Smooth muscle cell (in vitro differentiated cells): ENCODE data around the gene SNX1. TPM values are rescaled to one million over a fixed set of nuclear protein-coding genes. Genes with fewer than 3 reads are reported as not detected.

Experiments
- DNase-seq: peaks from one replicate; lab custom pipeline; 2025; ENCODE audit not compliant: unreplicated experiment; lab: John Stamatoyannopoulos, UW
- H2AFZ ChIP-seq: fragments of 200-600 bp; sonication (generic); 2 replicates; pipeline ENCODE4 v1.6.0; 2016; ENCODE audit warnings: antibody characterized with exemption, low read depth, mild to moderate bottlenecking
- H3F3A ChIP-seq: fragments of 200-600 bp; sonication (generic); 2 replicates; pipeline ENCODE4 v1.6.0; 2017; ENCODE audit warnings: antibody characterized with exemption, low read depth
- H3K27ac ChIP-seq: fragments of 200-600 bp; sonication (generic); 2 replicates; pipeline ENCODE4 v1.5.1; 2016; ENCODE audit warnings: low read depth, mild to moderate bottlenecking
- H3K27me3 ChIP-seq: fragments of 200-600 bp; sonication (generic); 2 replicates; pipeline ENCODE4 v1.6.1; 2016; ENCODE audit warnings: low read depth, mild to moderate bottlenecking
- H3K36me3 ChIP-seq: fragments of 200-600 bp; sonication (generic); 2 replicates; pipeline ENCODE4 v1.5.1; 2016; ENCODE audit warnings: low read depth
- H3K4me1 ChIP-seq: fragments of 200-600 bp; sonication (generic); 2 replicates; pipeline ENCODE4 v1.5.1; 2016; ENCODE audit warnings: low read depth
- H3K4me2 ChIP-seq: fragments of 200-600 bp; sonication (generic); 2 replicates; pipeline ENCODE4 v1.6.0; 2016; ENCODE audit warnings: mild to moderate bottlenecking
- H3K4me3 ChIP-seq: fragments of 200-600 bp; sonication (generic); 2 replicates; pipeline ENCODE4 v1.5.1; 2016; ENCODE audit warnings: mild to moderate bottlenecking
- H3K79me2 ChIP-seq: fragments of 200-600 bp; sonication (generic); 2 replicates; pipeline ENCODE4 v1.6.0; 2016; ENCODE audit warnings: low read depth, mild to moderate bottlenecking
- H3K9ac ChIP-seq: fragments of 200-600 bp; sonication (generic); 2 replicates; pipeline ENCODE4 v1.6.0; 2016; ENCODE audit warnings: low read depth
- H3K9me3 ChIP-seq: fragments of 200-600 bp; sonication (generic); replicated peaks from 2 replicates; pipeline ENCODE4 v1.5.1; 2016; ENCODE audit warnings: low read depth
- H4K20me1 ChIP-seq: fragments of 200-600 bp; sonication (generic); 2 replicates; pipeline ENCODE4 v1.6.0; 2016; ENCODE audit warnings: low read depth
- WGBS: methylation state at CpG from one replicate; pipeline ENCODE4 v1.1.7; 2016; ENCODE audit warnings: low lambda C conversion rate; 5-methylcytosine and 5-hydroxymethylcytosine counted together
- polyA plus RNA-seq: library from polyadenylated mRNA; unstranded; fragments of >200 nt; fragmentation: Nextera tagmentation; extraction: Ambion mirVana; gene quantifications from 2 replicates; pipeline ENCODE4 v1.2.1, GENCODE V29; 2016
- total RNA-seq: library from RNA; depleted of rRNA; stranded (reverse); fragments of >200 nt; gene quantifications from 2 replicates; pipeline ENCODE4 v1.2.3, GENCODE V29; 2014
- TF ChIP-seq, protein P1 (sequence below): fragments of 200-600 bp; sonication (generic); IDR thresholded peaks from 2 replicates; pipeline ENCODE4 v1.5.1; 2017; ENCODE audit warnings: borderline replicate concordance, mild to moderate bottlenecking, antibody characterized with exemption; ENCODE audit not compliant: insufficient read depth, poor library complexity, severe bottlenecking

Gene SNX1, protein sequence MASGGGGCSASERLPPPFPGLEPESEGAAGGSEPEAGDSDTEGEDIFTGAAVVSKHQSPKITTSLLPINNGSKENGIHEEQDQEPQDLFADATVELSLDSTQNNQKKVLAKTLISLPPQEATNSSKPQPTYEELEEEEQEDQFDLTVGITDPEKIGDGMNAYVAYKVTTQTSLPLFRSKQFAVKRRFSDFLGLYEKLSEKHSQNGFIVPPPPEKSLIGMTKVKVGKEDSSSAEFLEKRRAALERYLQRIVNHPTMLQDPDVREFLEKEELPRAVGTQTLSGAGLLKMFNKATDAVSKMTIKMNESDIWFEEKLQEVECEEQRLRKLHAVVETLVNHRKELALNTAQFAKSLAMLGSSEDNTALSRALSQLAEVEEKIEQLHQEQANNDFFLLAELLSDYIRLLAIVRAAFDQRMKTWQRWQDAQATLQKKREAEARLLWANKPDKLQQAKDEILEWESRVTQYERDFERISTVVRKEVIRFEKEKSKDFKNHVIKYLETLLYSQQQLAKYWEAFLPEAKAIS
- 33.8 and 36.0 TPM in 2 replicates for total RNA-seq
- polyA plus RNA-seq: 41.2 and 47.8 TPM in 2 replicates

DNA sequence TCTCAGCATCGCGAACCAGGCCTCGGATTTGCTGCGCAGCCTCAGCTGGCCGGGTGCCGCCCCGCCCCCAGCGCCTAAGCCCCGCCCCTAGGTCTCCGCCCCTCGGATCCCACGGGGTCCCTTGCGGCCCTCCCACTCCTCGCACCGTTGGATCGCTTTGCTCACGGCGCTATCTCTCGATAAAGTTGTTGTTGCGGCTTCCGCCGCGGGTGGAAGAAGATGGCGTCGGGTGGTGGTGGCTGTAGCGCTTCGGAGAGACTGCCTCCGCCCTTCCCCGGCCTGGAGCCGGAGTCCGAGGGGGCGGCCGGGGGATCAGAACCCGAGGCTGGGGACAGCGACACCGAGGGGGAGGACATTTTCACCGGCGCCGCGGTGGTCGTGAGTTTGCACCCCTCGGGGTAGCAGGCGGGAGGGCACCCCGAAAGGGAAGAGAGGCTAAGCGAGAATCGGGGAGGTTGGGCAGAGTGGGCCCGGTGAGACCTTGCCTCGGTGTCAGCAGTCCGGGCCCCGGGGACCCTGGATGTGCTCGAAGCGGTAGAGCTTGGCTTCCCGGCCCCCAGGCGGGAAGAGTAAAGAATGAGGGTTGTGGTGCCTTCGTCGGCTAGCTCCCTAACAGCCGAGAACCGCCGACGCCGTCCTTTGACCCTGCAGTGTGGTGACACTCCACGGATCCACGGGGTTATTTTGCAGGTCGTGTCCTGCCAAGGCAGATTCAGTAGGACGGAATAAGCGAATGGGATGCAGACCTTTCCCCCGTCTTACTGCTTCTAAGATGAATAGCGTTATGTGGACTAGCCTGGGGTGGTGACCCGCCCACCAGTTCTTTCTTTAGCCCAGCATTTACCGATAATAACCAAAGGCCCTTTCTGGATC, at the start of gene SNX1:
Gene SNX1 (plus strand): TSS at position 188 of the 873 bp plus-strand sequence. CDS start 32 bp downstream, at position 220.
- Histone ChIP-seq H3K27me3 (no peaks in the 10 kb centered on the region), H3K4me3 (peak within 1 kb of the TSS; percentile 87), H3K9me3 (no peaks in the 10 kb centered on the region), H3K27ac (peak within 1 kb of the TSS; percentile 43), H4K20me1 (peaks cover 48% of the 10 kb centered on the region), H3K4me2 (peak within 1 kb of the TSS; percentile 98), H3K36me3 (no peaks in the 10 kb centered on the region), H3F3A (peaks cover 12% of the 10 kb centered on the region), H2AFZ (peak within 1 kb of the TSS; percentile 73), H3K4me1 (peaks cover 22% of the 10 kb centered on the region), H3K79me2 (peaks cover 73% of the 10 kb centered on the region), H3K9ac (peak within 1 kb of the TSS; percentile 88)
- TF ChIP-seq, protein P1, sequence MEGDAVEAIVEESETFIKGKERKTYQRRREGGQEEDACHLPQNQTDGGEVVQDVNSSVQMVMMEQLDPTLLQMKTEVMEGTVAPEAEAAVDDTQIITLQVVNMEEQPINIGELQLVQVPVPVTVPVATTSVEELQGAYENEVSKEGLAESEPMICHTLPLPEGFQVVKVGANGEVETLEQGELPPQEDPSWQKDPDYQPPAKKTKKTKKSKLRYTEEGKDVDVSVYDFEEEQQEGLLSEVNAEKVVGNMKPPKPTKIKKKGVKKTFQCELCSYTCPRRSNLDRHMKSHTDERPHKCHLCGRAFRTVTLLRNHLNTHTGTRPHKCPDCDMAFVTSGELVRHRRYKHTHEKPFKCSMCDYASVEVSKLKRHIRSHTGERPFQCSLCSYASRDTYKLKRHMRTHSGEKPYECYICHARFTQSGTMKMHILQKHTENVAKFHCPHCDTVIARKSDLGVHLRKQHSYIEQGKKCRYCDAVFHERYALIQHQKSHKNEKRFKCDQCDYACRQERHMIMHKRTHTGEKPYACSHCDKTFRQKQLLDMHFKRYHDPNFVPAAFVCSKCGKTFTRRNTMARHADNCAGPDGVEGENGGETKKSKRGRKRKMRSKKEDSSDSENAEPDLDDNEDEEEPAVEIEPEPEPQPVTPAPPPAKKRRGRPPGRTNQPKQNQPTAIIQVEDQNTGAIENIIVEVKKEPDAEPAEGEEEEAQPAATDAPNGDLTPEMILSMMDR: no peak
- DNase-seq: peak; percentile 81
- WGBS: 1% methylated on average over 67 of the region's 70 CpGs

DNA sequence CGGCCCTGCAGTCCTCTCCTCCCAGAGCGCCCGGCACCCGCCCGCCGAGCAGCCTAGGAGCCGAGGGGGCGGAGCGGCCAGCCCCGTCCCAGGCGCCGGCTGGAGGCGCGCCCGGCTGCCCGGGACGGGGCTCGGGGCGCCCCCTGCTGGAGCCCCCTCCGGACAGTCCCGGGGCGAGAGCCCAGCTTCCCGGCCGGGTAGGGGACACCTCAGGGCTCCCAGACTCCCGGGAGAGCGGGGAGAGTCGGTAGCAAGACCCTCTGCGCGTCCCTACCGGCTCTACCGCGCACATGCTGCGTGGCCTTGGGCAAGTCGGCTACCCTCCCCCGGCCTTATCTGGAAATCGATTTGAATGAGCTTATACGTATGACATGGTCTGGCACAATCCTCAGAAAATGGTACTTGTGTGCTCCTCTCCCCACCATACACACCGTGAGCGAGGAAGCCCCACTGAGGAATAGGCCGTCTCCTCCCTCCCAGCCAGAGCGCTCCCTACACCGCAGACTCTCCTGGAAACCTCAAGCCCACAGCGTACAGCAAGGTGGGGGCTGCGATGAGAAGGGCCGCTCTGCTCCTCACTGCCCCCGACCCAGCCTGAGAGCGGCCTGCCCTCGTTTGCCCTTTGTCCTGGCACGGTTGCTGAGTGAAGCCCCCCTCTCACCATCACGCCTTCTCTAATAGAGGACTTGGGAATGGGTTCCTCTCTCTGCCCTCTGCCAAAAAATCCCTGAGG, 49.2 kb upstream of the SNX1 start, which contains the start of gene DAPK2:
Gene DAPK2 (minus strand): TSS at position 65 of the 733 bp plus-strand sequence. CDS start 6,224 bp downstream, outside the sequence.
- H3K27ac ChIP-seq: no peak within 1 kb of the TSS

DNA sequence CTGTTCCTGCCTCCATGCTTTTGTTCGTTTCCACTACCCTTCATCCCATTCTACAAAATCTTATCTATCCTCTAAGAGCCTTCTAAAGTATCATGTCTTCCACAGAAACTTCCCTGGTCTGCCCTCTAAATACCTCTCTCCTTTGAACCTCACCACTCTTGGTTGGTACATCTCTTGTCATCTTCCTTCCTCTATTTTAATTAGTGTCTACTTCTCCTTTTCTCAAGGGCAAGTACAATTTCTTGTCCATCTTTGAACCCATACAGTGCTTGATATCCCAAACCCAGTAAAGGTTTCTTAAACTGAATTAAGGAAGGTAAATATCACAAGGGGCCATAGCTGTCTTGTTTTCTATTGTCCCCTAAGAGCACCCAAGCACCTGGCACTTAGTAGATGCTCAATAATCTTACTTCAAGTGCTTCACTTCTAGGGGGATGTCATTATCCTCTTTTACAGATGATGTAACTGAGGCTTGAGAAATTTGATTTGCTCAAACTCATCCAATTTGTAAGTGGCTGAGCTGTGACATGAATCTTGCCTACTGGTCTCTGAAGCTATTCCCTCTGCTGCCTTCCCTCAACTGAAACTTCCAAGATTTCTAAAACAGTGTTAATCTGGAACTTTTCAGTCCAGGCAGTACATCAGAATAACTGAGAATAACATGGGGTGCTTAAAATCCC, 46.9 kb upstream of the SNX1 start:
- H4K20me1 ChIP-seq: no peaks in the 10 kb centered on the region
- H3K9me3 ChIP-seq: no peaks in the 10 kb centered on the region
- no peak overlapping the region for H2AFZ ChIP-seq
- H3K27ac ChIP-seq: no peak overlapping the region
- H3K4me1 ChIP-seq: peaks cover 6% of the 10 kb centered on the region
- H3K79me2 ChIP-seq: no peaks in the 10 kb centered on the region
- peaks cover 54% of the 10 kb centered on the region for H3K27me3 ChIP-seq
- TF ChIP-seq, protein P1: no peak
- 85% methylated on average over 1 of the region's 1 CpG for WGBS
- DNase-seq: no peak
- no peak overlapping the region for H3K9ac ChIP-seq
- no peaks in the 10 kb centered on the region for H3F3A ChIP-seq
- no peaks in the 10 kb centered on the region for H3K36me3 ChIP-seq
- no peak overlapping the region for H3K4me3 ChIP-seq
- no peak overlapping the region for H3K4me2 ChIP-seq

More for the DNA sequence above, 49.2 kb upstream of the SNX1 start, which contains the start of gene DAPK2:
- no peaks in the 10 kb centered on the region for H3K36me3 ChIP-seq
- H3K9me3 ChIP-seq: no peaks in the 10 kb centered on the region
- peak within 1 kb of the TSS; percentile 89 for H3K4me2 ChIP-seq
- H3K79me2 ChIP-seq: no peaks in the 10 kb centered on the region
- H3K4me1 ChIP-seq: peaks cover 6% of the 10 kb centered on the region
- H4K20me1 ChIP-seq: no peaks in the 10 kb centered on the region
- H3F3A ChIP-seq: no peaks in the 10 kb centered on the region
- no peak within 1 kb of the TSS for H3K9ac ChIP-seq
- no peak for DNase-seq
- H3K27me3 ChIP-seq: peaks cover 71% of the 10 kb centered on the region
- H3K4me3 ChIP-seq: peak within 1 kb of the TSS; percentile 53
- TF ChIP-seq, protein P1: peak; percentile 83
- H2AFZ ChIP-seq: peak within 1 kb of the TSS; percentile 49
- WGBS: 18% methylated on average over 40 of the region's 50 CpGs
